ELR (cell line): Measurements from ENCODE around the gene NTRK2.

ENCODE experiments used
- DNase-seq: peaks from one replicate; pipeline ENCODE4 v3.0.0-alpha.2; 2015; ENCODE audit warnings: low read depth

The NTRK2 gene

GRCh38 chr9:84681516-84682285 lies 12.2 kb downstream of the NTRK2 start:
- DNase-seq: no peak

GRCh38 chr9:84686068-84686467 lies 16.5 kb downstream of the NTRK2 start:
- no peak for DNase-seq

GRCh38 chr9:84688956-84689355 lies 19.4 kb downstream of the NTRK2 start:
- DNase-seq: no peak

- no peak for DNase-seq
Observed at GRCh38 chr9:84691634-84692033, 22.1 kb downstream of the NTRK2 start.

- no peak for DNase-seq
Observed at GRCh38 chr9:84694248-84694647, 24.7 kb downstream of the NTRK2 start.

- DNase-seq: no peak
Observed at GRCh38 chr9:84697042-84697441, 27.5 kb downstream of the NTRK2 start.

- peak; percentile 9 for DNase-seq
Observed at GRCh38 chr9:84697509-84698114, 28.1 kb downstream of the NTRK2 start.

- no peak for DNase-seq
Observed at GRCh38 chr9:84698323-84698722, 28.8 kb downstream of the NTRK2 start.

- no peak for DNase-seq
Observed at GRCh38 chr9:84699984-84700383, 30.5 kb downstream of the NTRK2 start.

GRCh38 chr9:84701801-84702200 lies 32.3 kb downstream of the NTRK2 start:
- no peak for DNase-seq

GRCh38 chr9:84702471-84702870 lies 32.9 kb downstream of the NTRK2 start:
- DNase-seq: no peak

GRCh38 chr9:84703793-84704192 lies 34.3 kb downstream of the NTRK2 start:
- DNase-seq: no peak

GRCh38 chr9:84705128-84705527 lies 35.6 kb downstream of the NTRK2 start:
- no peak for DNase-seq

- no peak for DNase-seq
Observed at GRCh38 chr9:84708400-84708799, 38.9 kb downstream of the NTRK2 start.

GRCh38 chr9:84709056-84709455 lies 39.5 kb downstream of the NTRK2 start:
- no peak for DNase-seq

GRCh38 chr9:84710701-84711397 lies 41.3 kb downstream of the NTRK2 start:
- no peak for DNase-seq

- DNase-seq: no peak
Observed at GRCh38 chr9:84711398-84711777, 41.9 kb downstream of the NTRK2 start.

GRCh38 chr9:84711936-84712335 lies 42.4 kb downstream of the NTRK2 start:
- peak; percentile 29 for DNase-seq

GRCh38 chr9:84716217-84716616 lies 46.7 kb downstream of the NTRK2 start:
- DNase-seq: no peak

GRCh38 chr9:84718476-84718875 lies 48.9 kb downstream of the NTRK2 start:
- DNase-seq: no peak

GRCh38 chr9:84722388-84722989 lies 53.0 kb downstream of the NTRK2 start:
- no peak for DNase-seq

GRCh38 chr9:84723426-84723825 lies 53.9 kb downstream of the NTRK2 start:
- DNase-seq: no peak

- DNase-seq: no peak
Observed at GRCh38 chr9:84731696-84732095, 62.2 kb downstream of the NTRK2 start.
